ENCODE results near the gene ARL8B. TPM values are rescaled to one million over a fixed set of nuclear protein-coding genes. Genes with fewer than 3 reads are reported as not detected.

The ARL8B gene
- total and polyA plus RNA-seq, 7 donors = 35.1 to 266 (median 141) TPM

DNA sequence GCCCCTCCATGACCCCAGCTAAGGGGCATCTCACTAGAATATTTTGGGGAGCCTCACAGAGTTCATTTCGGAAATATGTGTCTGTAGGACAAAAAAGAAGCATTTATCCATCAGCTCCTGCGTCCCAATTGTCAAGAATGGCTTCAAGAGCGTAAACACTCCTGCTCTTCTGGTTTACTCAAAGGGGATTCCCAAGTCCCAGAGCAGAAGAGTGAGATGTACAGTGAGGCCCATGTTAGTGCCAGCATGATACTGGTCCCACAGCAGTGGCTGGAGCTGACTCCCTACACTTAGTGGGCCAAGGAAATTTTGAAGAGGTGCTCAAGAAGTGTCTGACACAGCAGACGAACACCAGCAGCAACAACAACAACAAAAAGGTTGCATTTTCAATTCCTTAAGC is 34.9 kb upstream of the ARL8B start:
- no peak for ATAC-seq

DNA sequence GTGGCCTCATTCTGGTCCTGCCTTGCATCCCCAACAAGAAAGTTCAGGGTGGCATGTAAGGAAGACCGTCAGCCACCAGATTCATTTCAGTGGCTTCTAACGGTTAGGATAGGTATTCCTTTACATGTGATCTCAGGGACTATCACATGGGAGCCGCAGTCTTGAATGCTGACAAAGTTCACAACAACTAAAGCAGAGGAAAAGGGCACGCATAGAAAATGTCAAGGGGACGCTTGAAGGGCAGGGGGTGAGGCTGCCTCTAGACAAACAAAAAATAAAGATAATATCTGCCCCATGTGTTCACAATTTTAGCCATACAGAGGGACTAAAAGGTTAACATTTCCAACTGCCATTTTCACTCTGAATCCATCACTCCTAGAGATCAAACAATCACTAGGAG is 31.9 kb upstream of the ARL8B start:
- no peaks in the 10 kb centered on the region for H3K4me1 ChIP-seq
- TF ChIP-seq, protein P1, sequence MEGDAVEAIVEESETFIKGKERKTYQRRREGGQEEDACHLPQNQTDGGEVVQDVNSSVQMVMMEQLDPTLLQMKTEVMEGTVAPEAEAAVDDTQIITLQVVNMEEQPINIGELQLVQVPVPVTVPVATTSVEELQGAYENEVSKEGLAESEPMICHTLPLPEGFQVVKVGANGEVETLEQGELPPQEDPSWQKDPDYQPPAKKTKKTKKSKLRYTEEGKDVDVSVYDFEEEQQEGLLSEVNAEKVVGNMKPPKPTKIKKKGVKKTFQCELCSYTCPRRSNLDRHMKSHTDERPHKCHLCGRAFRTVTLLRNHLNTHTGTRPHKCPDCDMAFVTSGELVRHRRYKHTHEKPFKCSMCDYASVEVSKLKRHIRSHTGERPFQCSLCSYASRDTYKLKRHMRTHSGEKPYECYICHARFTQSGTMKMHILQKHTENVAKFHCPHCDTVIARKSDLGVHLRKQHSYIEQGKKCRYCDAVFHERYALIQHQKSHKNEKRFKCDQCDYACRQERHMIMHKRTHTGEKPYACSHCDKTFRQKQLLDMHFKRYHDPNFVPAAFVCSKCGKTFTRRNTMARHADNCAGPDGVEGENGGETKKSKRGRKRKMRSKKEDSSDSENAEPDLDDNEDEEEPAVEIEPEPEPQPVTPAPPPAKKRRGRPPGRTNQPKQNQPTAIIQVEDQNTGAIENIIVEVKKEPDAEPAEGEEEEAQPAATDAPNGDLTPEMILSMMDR (IDR thresholded peaks at IDR 0.05) = no peak
- no peaks in the 10 kb centered on the region for H3K36me3 ChIP-seq (ENCODE audit: insufficient read depth in 1 of 2, low read depth in 1 of 2)
- intact Hi-C loops (cut with DNase I) = no loop called here
- ATAC-seq (no peak), DNase-seq (no peak)
- no peak overlapping the region for H3K4me3 ChIP-seq
- 70 to 86% (median 79%) methylated on average over 5 of the region's 5 CpGs for WGBS, 3 donors
- no peaks in the 10 kb centered on the region for H3K9me3 ChIP-seq
- H3K27me3 ChIP-seq (ENCODE audit: insufficient read depth in 3 of 3, low read length in 2 of 3) = no peaks in the 10 kb centered on the region
- no peak overlapping the region for H3K27ac ChIP-seq

More for the DNA sequence above, 34.9 kb upstream of the ARL8B start:
- H3K27me3 ChIP-seq (ENCODE audit: insufficient read depth in 3 of 3, low read length in 2 of 3) = peaks cover 0 to 2% (median 0%) of the 10 kb centered on the region in 3 donors
- H3K9me3 ChIP-seq = no peaks in the 10 kb centered on the region
- DNase-seq = no peak
- no peak overlapping the region for H3K4me3 ChIP-seq
- H3K4me1 ChIP-seq = no peaks in the 10 kb centered on the region
- TF ChIP-seq, protein P1 (IDR thresholded peaks at IDR 0.05) = no peak
- H3K27ac ChIP-seq = no peak overlapping the region
- WGBS, 3 donors = 74 to 80% (median 77%) methylated on average over 4 of the region's 4 CpGs
- intact Hi-C loops (cut with DNase I) = no loop called here
- H3K36me3 ChIP-seq (ENCODE audit: insufficient read depth in 1 of 2, low read depth in 1 of 2) = no peaks in the 10 kb centered on the region

DNA sequence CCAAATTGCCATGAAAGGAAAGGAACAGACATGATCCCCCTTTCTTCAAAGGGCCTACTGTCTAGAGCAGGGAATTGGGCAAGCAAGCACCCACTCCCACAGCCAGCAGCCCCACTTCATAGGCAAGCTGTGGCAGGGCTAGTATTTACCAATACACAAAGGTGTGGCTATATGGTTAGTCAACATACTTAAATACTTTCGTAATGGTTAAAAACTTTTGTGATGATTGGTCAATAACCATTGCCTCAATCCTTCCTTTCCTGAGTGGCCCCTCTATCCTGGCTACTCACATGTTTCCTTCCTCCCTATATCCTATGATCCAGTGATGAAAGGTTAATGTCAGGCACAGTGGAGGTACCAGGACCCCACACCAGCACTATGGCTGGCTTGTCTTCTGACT is 30.1 kb upstream of the ARL8B start:
- Histone ChIP-seq H3K9me3 (no peaks in the 10 kb centered on the region), H3K4me1 (no peaks in the 10 kb centered on the region), H3K4me3 (no peak overlapping the region), H3K27ac (no peak overlapping the region), H3K27me3 (ENCODE audit: insufficient read depth in 3 of 3, low read length in 2 of 3) (no peaks in the 10 kb centered on the region), H3K36me3 (ENCODE audit: insufficient read depth in 1 of 2, low read depth in 1 of 2) (no peaks in the 10 kb centered on the region)
- TF ChIP-seq, protein P1 (IDR thresholded peaks at IDR 0.05) = no peak
- intact Hi-C loops (cut with DNase I) = no loop called here
- ATAC-seq (no peak), DNase-seq (no peak)
- whole genome bisulfite sequencing, 3 donors = 79 to 94% (median 91%) methylated on average over 1 of the region's 1 CpG

DNA sequence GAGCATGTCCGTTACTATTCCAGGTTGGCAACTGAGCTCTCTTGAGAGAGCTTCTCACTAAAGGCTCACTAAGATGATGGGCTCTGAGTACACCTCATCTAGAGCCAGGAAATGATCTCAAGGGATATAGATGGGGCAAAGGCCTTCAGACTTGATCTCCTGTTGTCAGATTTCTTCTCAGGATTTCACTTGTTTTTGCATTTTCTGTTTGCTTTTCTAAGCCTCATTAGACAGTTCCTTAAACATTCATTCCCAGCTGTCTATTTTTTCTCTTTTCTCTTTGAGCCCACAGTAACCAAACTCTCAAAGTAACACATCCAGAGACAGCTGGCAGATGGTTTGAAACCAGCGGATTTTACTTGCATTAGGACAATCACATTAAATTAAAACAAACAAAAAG is 28.4 kb upstream of the ARL8B start:
- Histone ChIP-seq H3K27me3 (ENCODE audit: insufficient read depth in 3 of 3, low read length in 2 of 3) (no peaks in the 10 kb centered on the region), H3K4me1 (no peaks in the 10 kb centered on the region), H3K9me3 (no peaks in the 10 kb centered on the region), H3K4me3 (no peak overlapping the region), H3K36me3 (ENCODE audit: insufficient read depth in 1 of 2, low read depth in 1 of 2) (no peaks in the 10 kb centered on the region), H3K27ac (no peak overlapping the region)
- intact Hi-C loops (cut with DNase I) = no loop called here
- TF ChIP-seq, protein P1 (IDR thresholded peaks at IDR 0.05) = no peak
- ATAC-seq = no peak
- WGBS, 3 donors = 46 to 55% (median 47%) methylated on average over 2 of the region's 2 CpGs
- no peak for DNase-seq

DNA sequence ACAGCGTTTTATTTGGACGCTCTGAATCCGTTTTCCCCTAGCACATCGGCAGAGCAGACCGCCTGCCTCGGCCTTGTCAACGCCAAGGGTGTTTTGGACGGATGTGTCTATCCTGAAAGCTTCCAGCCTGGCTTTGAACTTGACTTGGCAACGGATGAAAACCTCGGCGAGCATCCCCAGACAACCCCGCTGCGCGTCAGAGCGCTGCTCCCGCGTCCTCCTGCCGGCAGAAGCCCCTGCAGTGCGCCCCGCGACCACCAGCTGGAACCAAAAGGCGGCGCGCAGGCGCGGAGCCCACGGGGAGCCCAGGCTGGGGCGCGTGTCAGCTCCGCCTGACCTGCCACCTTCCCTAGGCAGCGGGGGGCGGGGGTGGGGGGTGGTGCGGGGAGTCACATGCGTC is 26.2 kb upstream of the ARL8B start:
- 1 to 2% (median 2%) methylated on average over 34 of the region's 34 CpGs for WGBS, 3 donors

More for the DNA sequence above, 26.2 kb upstream of the ARL8B start:
- H3K9me3 ChIP-seq = no peaks in the 10 kb centered on the region
- TF ChIP-seq, protein P1 (IDR thresholded peaks at IDR 0.05) = no peak
- H3K27me3 ChIP-seq (ENCODE audit: insufficient read depth in 3 of 3, low read length in 2 of 3) = no peaks in the 10 kb centered on the region
- DNase-seq (peak; percentile 26 to 64), ATAC-seq (peak; percentile 60 to 84 (median 75))
- H3K27ac ChIP-seq = no peak overlapping the region
- intact Hi-C loops (cut with DNase I) = no loop called here
- no peaks in the 10 kb centered on the region for H3K4me1 ChIP-seq
- no peaks in the 10 kb centered on the region for H3K36me3 ChIP-seq (ENCODE audit: insufficient read depth in 1 of 2, low read depth in 1 of 2)
- H3K4me3 ChIP-seq = peak overlapping the region; percentile 61
